ENCODE data around the gene DDX50. TPM values are rescaled to one million over a fixed set of nuclear protein-coding genes. Genes with fewer than 3 reads are reported as not detected.
A peak's percentile ranks its signal among the peaks of the same experiment; 100 is the strongest.

Gene DDX50
- total RNA-seq, 6 experiments from 2014 or later = 7.4 to 12.4 (median 11.2) TPM

GRCh38 chr10:68878496-68878895 lies 22.6 kb upstream of the DDX50 start:
- no peak for TF ChIP-seq POLR2A (IDR thresholded peaks at IDR 0.05)
- TF ChIP-seq CTCF (IDR thresholded peaks at IDR 0.05) = no peak
- no peaks in the 10 kb centered on the region for H3K9me3 ChIP-seq
- no peaks in the 10 kb centered on the region for H3K27me3 ChIP-seq
- DNase-seq (no peak), ATAC-seq (no peak)
- H3K4me1 ChIP-seq = peaks cover 0 to 7% (median 0%) of the 10 kb centered on the region in 4 donors
- H3K27ac ChIP-seq = no peak overlapping the region
- H3K36me3 ChIP-seq = no peaks in the 10 kb centered on the region
- intact Hi-C loops (cut with DNase I) = no loop called here
- no peak overlapping the region for H3K4me3 ChIP-seq

GRCh38 chr10:68879628-68880027 lies 21.5 kb upstream of the DDX50 start:
- Histone ChIP-seq H3K27ac (no peak overlapping the region), H3K4me1 (peaks cover 0 to 7% (median 0%) of the 10 kb centered on the region in 4 donors), H3K36me3 (no peaks in the 10 kb centered on the region), H3K9me3 (no peaks in the 10 kb centered on the region), H3K4me3 (no peak overlapping the region), H3K27me3 (no peaks in the 10 kb centered on the region)
- no peak for TF ChIP-seq CTCF (IDR thresholded peaks at IDR 0.05)
- no peak for TF ChIP-seq POLR2A (IDR thresholded peaks at IDR 0.05)
- no peak for ATAC-seq
- WGBS (ENCODE audit: insufficient coverage, low coverage, low lambda C conversion rate, missing lambda C conversion rate) = 92% methylated on average over 2 of the region's 2 CpGs
- intact Hi-C loops (cut with DNase I) = no loop called here
- DNase-seq = no peak

GRCh38 chr10:68880181-68880580 lies 20.9 kb upstream of the DDX50 start:
- no peaks in the 10 kb centered on the region for H3K9me3 ChIP-seq
- intact Hi-C loops (cut with DNase I) = no loop called here
- TF ChIP-seq CTCF (IDR thresholded peaks at IDR 0.05) = no peak
- no peak for TF ChIP-seq POLR2A (IDR thresholded peaks at IDR 0.05)
- DNase-seq (no peak), ATAC-seq (no peak)
- H3K4me3 ChIP-seq = no peak overlapping the region
- peaks cover 0 to 7% (median 0%) of the 10 kb centered on the region in 4 donors for H3K4me1 ChIP-seq
- no peaks in the 10 kb centered on the region for H3K27me3 ChIP-seq
- no peaks in the 10 kb centered on the region for H3K36me3 ChIP-seq
- H3K27ac ChIP-seq = no peak overlapping the region
- WGBS (ENCODE audit: insufficient coverage, low coverage, low lambda C conversion rate, missing lambda C conversion rate) = 91% methylated on average over 4 of the region's 4 CpGs

- 98% methylated on average over 2 of the region's 2 CpGs for WGBS (ENCODE audit: insufficient coverage, low coverage, low lambda C conversion rate, missing lambda C conversion rate)
- TF ChIP-seq CTCF (IDR thresholded peaks at IDR 0.05) = no peak
- no peak for TF ChIP-seq POLR2A (IDR thresholded peaks at IDR 0.05)
- Histone ChIP-seq H3K36me3 (no peaks in the 10 kb centered on the region), H3K4me3 (no peak overlapping the region), H3K27me3 (no peaks in the 10 kb centered on the region), H3K9me3 (no peaks in the 10 kb centered on the region), H3K27ac (no peak overlapping the region), H3K4me1 (no peaks in the 10 kb centered on the region)
- intact Hi-C loops (cut with DNase I) = no loop called here
- ATAC-seq = no peak
- DNase-seq = no peak
Measured at GRCh38 chr10:68895041-68895440, 6.1 kb upstream of the DDX50 start.

- peak in 1 of 3 donors; percentile 53 for DNase-seq
- Histone ChIP-seq H3K9me3 (no peaks in the 10 kb centered on the region), H3K4me1 (peaks cover 0 to 7% (median under 1%) of the 10 kb centered on the region in 4 donors), H3K27ac (no peak overlapping the region), H3K27me3 (no peaks in the 10 kb centered on the region), H3K36me3 (no peaks in the 10 kb centered on the region), H3K4me3 (no peak overlapping the region)
- ATAC-seq = peak; percentile 30 to 49 (median 40)
- intact Hi-C loops (cut with DNase I) = no loop called here
- TF ChIP-seq POLR2A (IDR thresholded peaks at IDR 0.05) (no peak), CTCF (IDR thresholded peaks at IDR 0.05) (peak; percentile 57 to 65 (median 62))
- WGBS (ENCODE audit: insufficient coverage, low coverage, low lambda C conversion rate, missing lambda C conversion rate) = 27% methylated on average over 3 of the region's 3 CpGs
Measured at GRCh38 chr10:68897336-68897741, 3.8 kb upstream of the DDX50 start.
